GM23248 (cell line): ENCODE results near the gene CENPA. TPM values are rescaled to one million over a fixed set of nuclear protein-coding genes. Genes with fewer than 3 reads are reported as not detected.
A peak's percentile ranks its signal among the peaks of the same experiment; 100 is the strongest.

Experiments
- DNase-seq: peaks from one replicate; pipeline ENCODE4 v3.0.0-alpha.2; 2015
- H2AFZ ChIP-seq: fragments of 200-600 bp; sonication (generic); 2 replicates; pipeline ENCODE4 v1.6.1; 2016; ENCODE audit warnings: antibody characterized with exemption
- H3F3A ChIP-seq: fragments of 200-600 bp; sonication (generic); 2 replicates; pipeline ENCODE4 v1.6.1; 2016; ENCODE audit warnings: mild to moderate bottlenecking, antibody characterized with exemption, mixed run types; ENCODE audit not compliant: insufficient read depth
- H3K27ac ChIP-seq: fragments of 200-600 bp; sonication (generic); 2 replicates; pipeline ENCODE4 v1.5.1; 2016; ENCODE audit warnings: mild to moderate bottlenecking
- H3K27me3 ChIP-seq: fragments of 200-600 bp; sonication (generic); replicated peaks from 2 replicates; pipeline ENCODE4 v1.6.1; 2016; ENCODE audit warnings: mild to moderate bottlenecking; ENCODE audit not compliant: insufficient read depth
- H3K36me3 ChIP-seq: fragments of 200-600 bp; sonication (generic); 2 replicates; pipeline ENCODE4 v1.6.1; 2016; ENCODE audit warnings: low read depth, mild to moderate bottlenecking
- H3K4me1 ChIP-seq: fragments of 200-600 bp; sonication (generic); 2 replicates; pipeline ENCODE4 v1.6.1; 2016; ENCODE audit warnings: mild to moderate bottlenecking; ENCODE audit not compliant: insufficient read depth
- H3K4me2 ChIP-seq: fragments of 200-600 bp; sonication (generic); one replicate; pipeline ENCODE4 v1.6.1; 2016; ENCODE audit warnings: mild to moderate bottlenecking; ENCODE audit not compliant: unreplicated experiment
- H3K4me3 ChIP-seq: fragments of 200-600 bp; sonication (generic); 2 replicates; pipeline ENCODE4 v1.5.1; 2016; ENCODE audit warnings: mild to moderate bottlenecking
- H3K79me2 ChIP-seq: fragments of 200-600 bp; sonication (generic); 2 replicates; pipeline ENCODE4 v1.6.1; 2016; ENCODE audit warnings: mild to moderate bottlenecking; ENCODE audit not compliant: insufficient read depth
- H3K9ac ChIP-seq: fragments of 200-600 bp; sonication (generic); 2 replicates; pipeline ENCODE4 v1.6.1; 2016; ENCODE audit warnings: mild to moderate bottlenecking
- H3K9me2 ChIP-seq: fragments of 200-600 bp; sonication (generic); 2 replicates; pipeline ENCODE4 v1.6.1; 2016; ENCODE audit warnings: mixed run types, mild to moderate bottlenecking, moderate library complexity; ENCODE audit not compliant: insufficient read depth
- H3K9me3 ChIP-seq: fragments of 200-600 bp; sonication (generic); one replicate; pipeline ENCODE4 v1.6.1; 2017; ENCODE audit warnings: low read depth
- H4K20me1 ChIP-seq: fragments of 200-600 bp; sonication (generic); 2 replicates; pipeline ENCODE4 v1.6.0; 2016; ENCODE audit not compliant: insufficient read depth
- EZH2 ChIP-seq: fragments of 200-600 bp; sonication (generic); IDR thresholded peaks from 2 replicates; pipeline ENCODE4 v1.6.1; 2018; ENCODE audit warnings: antibody characterized with exemption, mild to moderate bottlenecking; ENCODE audit not compliant: insufficient read depth, poor library complexity, severe bottlenecking
- EZH2phosphoT487 ChIP-seq: fragments of 200-600 bp; sonication (generic); IDR thresholded peaks from 2 replicates; pipeline ENCODE4 v1.6.1; 2018; ENCODE audit warnings: antibody characterized with exemption, moderate library complexity, mild to moderate bottlenecking, low read depth; ENCODE audit not compliant: insufficient read depth
- WGBS, 2 experiments: methylation state at CpG; one replicate each; pipeline ENCODE4 v1.1.6; 2015 to 2017; ENCODE audit warnings: low lambda C conversion rate in 2 of 2, low coverage in 1 of 2; ENCODE audit errors: missing lambda C conversion rate in 2 of 2; 5-methylcytosine and 5-hydroxymethylcytosine counted together
- in situ Hi-C: fragments of 300-500 bp; cut with MboI; formaldehyde crosslinking; loops from 2 replicates; pipeline ENCODE4 v1.15.0; 2020
- polyA plus RNA-seq: library from polyadenylated mRNA; unstranded; fragments of >200 nt; fragmentation: Nextera tagmentation; extraction: Ambion mirVana; gene quantifications from 2 replicates; pipeline ENCODE4 v1.2.1, GENCODE V29; 2016
- total RNA-seq: library from RNA; depleted of rRNA; stranded (reverse); fragments of >200 nt; shearing (Covaris generic); gene quantifications from 2 replicates; pipeline ENCODE4 v1.2.3, GENCODE V29; 2014

CENPA gene
- total and polyA plus RNA-seq, 2 experiments from 2014 or later, result 8.1 to 12.1 TPM

GRCh38 chr2:26778507-26778906 lies 7.3 kb upstream of the CENPA start:
- no peaks in the 10 kb centered on the region for H3K9me3 ChIP-seq
- 87 to 97% methylated on average over 3 of the region's 3 CpGs for WGBS, 2 experiments
- no peak overlapping the region for H3K9ac ChIP-seq
- H3K9me2 ChIP-seq, result no peaks in the 10 kb centered on the region
- H3K27ac ChIP-seq, result no peak overlapping the region
- no peaks in the 10 kb centered on the region for H3F3A ChIP-seq
- no peak overlapping the region for H3K4me2 ChIP-seq
- H4K20me1 ChIP-seq, result no peaks in the 10 kb centered on the region
- DNase-seq, result no peak
- no peak for TF ChIP-seq EZH2phosphoT487
- no peak for TF ChIP-seq EZH2
- no peaks in the 10 kb centered on the region for H3K4me1 ChIP-seq
- peaks cover 25% of the 10 kb centered on the region for H3K79me2 ChIP-seq
- H3K4me3 ChIP-seq, result no peak overlapping the region
- H3K36me3 ChIP-seq, result peaks cover 25% of the 10 kb centered on the region
- in situ Hi-C loops, result no loop called here
- H2AFZ ChIP-seq, result no peak overlapping the region
- H3K27me3 ChIP-seq, result no peaks in the 10 kb centered on the region

GRCh38 chr2:26780203-26780760 lies 5.6 kb upstream of the CENPA start:
- Histone ChIP-seq H3K9me2 (no peaks in the 10 kb centered on the region), H3K27me3 (no peaks in the 10 kb centered on the region), H3K9ac (no peak overlapping the region), H3K4me1 (0 out of 2 replicates have a peak, but pooled peaks cover 3% of the 10 kb centered on the region), H3F3A (0 out of 2 replicates have a peak, but pooled peaks cover 5% of the 10 kb centered on the region), H4K20me1 (no peaks in the 10 kb centered on the region), H3K4me3 (no peak overlapping the region), H3K4me2 (no peak overlapping the region), H3K36me3 (peaks cover 25% of the 10 kb centered on the region), H3K27ac (no peak overlapping the region), H3K79me2 (peaks cover 7% of the 10 kb centered on the region; the same call in 1 of the 2 replicates), H2AFZ (no peak overlapping the region), H3K9me3 (no peaks in the 10 kb centered on the region)
- no peak for DNase-seq
- in situ Hi-C loops, result no loop called here
- TF ChIP-seq EZH2phosphoT487 (no peak), EZH2 (no peak)
- WGBS, 2 experiments, result 78 to 82% methylated on average over 4 of the region's 4 CpGs

- 87 to 88% methylated on average over 12 of the region's 12 CpGs for WGBS, 2 experiments
- no peaks in the 10 kb centered on the region for H3K9me3 ChIP-seq
- H3K4me1 ChIP-seq, result 0 out of 2 replicates have a peak, but pooled peaks cover 3% of the 10 kb centered on the region
- no peak overlapping the region for H2AFZ ChIP-seq
- no peaks in the 10 kb centered on the region for H3K9me2 ChIP-seq
- no peak for TF ChIP-seq EZH2phosphoT487
- TF ChIP-seq EZH2, result no peak
- no peak overlapping the region for H3K4me2 ChIP-seq
- no peaks in the 10 kb centered on the region for H3K27me3 ChIP-seq
- H3K36me3 ChIP-seq, result peaks cover 25% of the 10 kb centered on the region
- H4K20me1 ChIP-seq, result no peaks in the 10 kb centered on the region
- no peak overlapping the region for H3K9ac ChIP-seq
- no peak overlapping the region for H3K27ac ChIP-seq
- H3K79me2 ChIP-seq, result peaks cover 17% of the 10 kb centered on the region
- in situ Hi-C loops, result no loop called here
- no peak for DNase-seq
- H3F3A ChIP-seq, result 0 out of 2 replicates have a peak, but pooled peaks cover 7% of the 10 kb centered on the region
- H3K4me3 ChIP-seq, result no peak overlapping the region
These were observed 2.8 kb upstream of the CENPA start for GRCh38 chr2:26782876-26783704.

- in situ Hi-C loops, result no loop called here
- H3K9ac ChIP-seq, result peak overlapping the region; percentile 80
- H3K4me3 ChIP-seq, result peak overlapping the region; percentile 77
These were observed 1.2 kb upstream of the CENPA start for GRCh38 chr2:26784570-26785234.

More at GRCh38 chr2:26784570-26785234, 1.2 kb upstream of the CENPA start:
- Histone ChIP-seq H3K27me3 (no peaks in the 10 kb centered on the region), H3K27ac (peak overlapping the region; percentile 72), H4K20me1 (no peaks in the 10 kb centered on the region), H2AFZ (peak overlapping the region; percentile 87; the same call in 1 of the 2 replicates), H3K79me2 (peaks cover 33% of the 10 kb centered on the region), H3K4me1 (0 out of 2 replicates have a peak, but pooled peaks cover 3% of the 10 kb centered on the region), H3K9me2 (no peaks in the 10 kb centered on the region), H3K36me3 (peaks cover 15% of the 10 kb centered on the region; the same call in 1 of the 2 replicates), H3F3A (0 out of 2 replicates have a peak, but pooled peaks cover 7% of the 10 kb centered on the region), H3K9me3 (no peaks in the 10 kb centered on the region), H3K4me2 (peak overlapping the region; percentile 89)
- DNase-seq, result no peak
- TF ChIP-seq EZH2 (no peak), EZH2phosphoT487 (no peak)
- 90 to 91% methylated on average over 19 of the region's 19 CpGs for WGBS, 2 experiments
